GM13976 (cell line): ENCODE measurements around the gene METTL27.
"Not testable (repeated sequence)": the region's sequence is repeated elsewhere in the genome, so short reads cannot be mapped to it uniquely, and the experiment has no call there.

Experiments used
- DNase-seq: peaks from one replicate; pipeline ENCODE4 v3.0.0; 2012; ENCODE audit warnings: low spot score
- CTCF ChIP-seq: IDR thresholded peaks from 2 replicates; pipeline ENCODE4 v1.5.1; 2012; ENCODE audit warnings: borderline replicate concordance, mild to moderate bottlenecking; ENCODE audit not compliant: insufficient read depth; ENCODE audit errors: extremely low read depth, missing control alignments, control extremely low read depth
- in situ Hi-C: fragments of 300-500 bp; cut with MboI; formaldehyde crosslinking; loops from one replicate; pipeline ENCODE4 v1.12.0; 2022; ENCODE audit warnings: low sequenced_read_pairs, mixed read lengths, inconsistent platforms; ENCODE audit not compliant: unreplicated experiment

METTL27 gene

GRCh38 chr7:73812996-73813395 is 29.3 kb downstream of the METTL27 start:
- no peak for TF ChIP-seq CTCF
- DNase-seq = no peak
- in situ Hi-C loops = no loop called here

DNA sequence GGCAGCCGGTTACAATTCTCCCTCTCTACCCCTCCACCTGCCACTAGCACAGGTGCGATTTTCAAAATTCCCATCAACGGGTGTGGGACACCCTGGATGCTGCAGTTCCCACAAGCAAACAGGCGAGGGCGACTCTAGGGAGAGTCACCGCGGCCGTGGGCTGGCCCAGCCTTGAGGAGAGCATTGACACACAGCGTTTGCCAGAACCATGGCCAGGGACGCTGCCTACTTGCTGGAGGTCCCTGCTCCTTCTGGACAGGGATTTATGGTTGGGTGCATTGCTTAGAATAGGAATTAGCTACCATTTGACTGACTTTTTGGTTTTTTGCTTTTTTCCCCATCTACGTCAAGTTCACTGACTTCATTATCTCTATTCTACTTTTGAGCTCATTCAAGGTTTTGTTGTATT is 30.6 kb downstream of the METTL27 start:
- in situ Hi-C loops = no loop called here
- TF ChIP-seq CTCF = peak; percentile 59
- peak; percentile 78 for DNase-seq

DNA sequence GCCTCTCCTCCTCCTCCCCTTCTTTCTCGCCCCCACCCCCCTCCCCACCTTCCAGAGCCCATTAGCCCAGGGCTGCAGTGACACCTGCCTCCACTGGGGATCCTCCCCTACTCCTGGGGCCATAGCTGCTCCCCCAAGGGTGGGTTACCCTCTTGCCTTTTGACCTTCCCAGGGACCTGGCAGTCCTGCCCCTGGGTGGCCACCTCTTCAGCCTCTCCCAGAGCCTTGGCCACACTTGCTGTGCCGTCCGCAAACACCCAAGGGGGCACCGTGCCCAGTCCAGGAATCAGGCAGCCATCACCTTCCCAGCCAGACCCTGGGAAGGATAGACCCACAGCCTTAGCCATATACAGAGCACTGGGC is 31.3 kb downstream of the METTL27 start:
- DNase-seq = peak; percentile 16
- in situ Hi-C loops = no loop called here
- TF ChIP-seq CTCF = no peak

- DNase-seq = no peak
- in situ Hi-C loops = no loop called here
- no peak for TF ChIP-seq CTCF
These were observed 32.8 kb downstream of the METTL27 start for GRCh38 chr7:73809467-73809951.

- no peak for DNase-seq
- in situ Hi-C loops = no loop called here
These were observed 39.9 kb downstream of the METTL27 start for GRCh38 chr7:73802459-73802858.

DNA sequence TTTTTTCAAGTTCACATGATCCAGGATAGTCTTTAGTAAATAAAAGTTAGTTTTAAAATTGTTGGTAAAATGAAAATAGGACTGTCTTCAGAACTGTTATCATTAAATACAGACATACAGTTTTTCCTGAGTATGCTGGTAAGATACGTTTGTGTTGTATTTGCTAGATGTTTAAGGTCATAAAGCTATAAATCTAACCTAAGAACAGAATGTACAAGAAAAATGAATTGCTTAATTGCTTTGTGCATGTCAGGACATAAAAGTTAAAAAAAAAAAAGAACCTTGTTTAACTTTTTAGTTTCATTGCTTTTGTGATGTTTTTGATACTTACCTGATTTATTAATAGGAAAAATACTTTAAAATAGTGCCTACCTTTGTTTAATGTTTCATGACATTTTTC is 40.7 kb downstream of the METTL27 start:
- in situ Hi-C loops = no loop called here
- no peak for TF ChIP-seq CTCF
- DNase-seq = no peak

More at GRCh38 chr7:73802459-73802858, 39.9 kb downstream of the METTL27 start:
- no peak for TF ChIP-seq CTCF

- no peak for DNase-seq
- TF ChIP-seq CTCF = no peak
- in situ Hi-C loops = no loop called here
These were observed 42.8 kb downstream of the METTL27 start for GRCh38 chr7:73799282-73800141.

GRCh38 chr7:73797176-73797575 is 45.1 kb downstream of the METTL27 start:
- DNase-seq, in situ Hi-C loops: not testable (repeated sequence)

DNA sequence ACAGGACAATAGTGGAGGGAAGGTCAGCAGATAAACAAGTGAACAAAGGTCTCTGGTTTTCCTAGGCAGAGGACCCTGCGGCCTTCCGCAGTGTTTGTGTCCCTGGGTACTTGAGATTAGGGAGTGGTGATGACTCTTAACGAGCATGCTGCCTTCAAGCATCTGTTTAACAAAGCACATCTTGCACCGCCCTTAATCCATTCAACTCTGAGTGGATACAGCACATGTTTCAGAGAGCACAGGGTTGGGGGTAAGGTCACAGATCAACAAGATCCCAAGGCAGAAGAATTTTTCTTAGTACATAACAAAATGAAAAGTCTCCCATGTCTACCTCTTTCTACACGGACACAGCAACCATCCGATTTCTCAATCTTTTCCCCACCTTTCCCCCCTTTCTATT is 45.7 kb downstream of the METTL27 start:
- DNase-seq, in situ Hi-C loops: not testable (repeated sequence)

DNA sequence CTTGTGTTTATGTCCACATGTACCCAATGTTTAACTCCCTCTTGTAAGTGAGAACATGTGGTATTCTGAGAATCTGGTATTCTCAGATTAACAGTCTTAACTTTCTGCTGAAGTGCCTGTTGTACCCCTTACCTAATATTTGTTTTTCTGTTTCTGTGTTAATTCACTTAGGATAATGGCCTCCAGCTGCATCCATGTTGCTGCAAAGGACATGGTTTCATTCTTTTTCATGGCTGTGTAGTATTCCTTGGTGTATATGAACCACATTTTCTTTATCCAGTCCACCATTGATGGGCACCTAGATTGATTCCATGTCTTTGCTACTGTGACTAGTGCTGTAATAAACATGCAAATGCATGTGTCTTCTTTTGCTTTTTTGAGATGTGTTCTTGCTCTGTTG is 47.1 kb downstream of the METTL27 start:
- in situ Hi-C loops, DNase-seq: not testable (repeated sequence)
